Right renal cortex interstitium (tissue), 3 donors: ENCODE results near the gene ABAT. TPM values are rescaled to one million over a fixed set of nuclear protein-coding genes. Genes with fewer than 3 reads are reported as not detected.

ENCODE experiments used
- DNase-seq, 3 donors: peaks; one replicate each; pipeline ENCODE4 v3.0.0-alpha.2; 2013; ENCODE audit warnings: low read depth in 3 of 3, low spot score in 2 of 3
- polyA plus RNA-seq, 3 donors: library from polyadenylated mRNA; unstranded; fragments of 120-200 nt; gene quantifications; one replicate each; pipeline ENCODE4 v1.2.1, GENCODE V29; 2013; ENCODE audit not compliant: insufficient read length in 3 of 3

Gene ABAT
- polyA plus RNA-seq, 3 donors = 55.4 to 75.3 (median 69.7) TPM

GRCh38 chr16:8714807-8715206 is 40.4 kb downstream of the ABAT start:
- DNase-seq = no peak

- DNase-seq = no peak
Measured at GRCh38 chr16:8716052-8716451, 41.6 kb downstream of the ABAT start.

DNA sequence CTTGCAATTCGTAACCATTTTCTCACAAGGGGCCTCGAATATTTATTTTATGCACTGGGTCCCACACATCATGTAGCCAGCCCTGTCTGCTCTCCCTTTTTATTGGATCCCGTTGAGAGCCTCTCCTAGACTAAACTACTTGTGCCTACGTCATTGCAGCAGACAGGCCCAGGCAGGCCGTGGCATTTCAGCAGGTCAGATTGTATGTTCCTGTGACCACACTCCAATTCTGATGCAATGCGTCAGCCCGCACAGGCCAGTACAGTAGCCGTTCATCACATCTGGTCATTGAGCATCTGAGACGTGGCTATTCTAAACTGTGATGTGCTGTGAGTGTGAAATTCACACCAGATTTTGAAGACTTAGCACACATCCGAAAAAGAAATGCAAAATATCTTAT is 42.2 kb downstream of the ABAT start:
- DNase-seq = no peak

- no peak for DNase-seq
Measured at GRCh38 chr16:8717469-8717868, 43.1 kb downstream of the ABAT start.

- no peak for DNase-seq
Measured at GRCh38 chr16:8717892-8718415, 43.5 kb downstream of the ABAT start.

- no peak for DNase-seq
Measured at GRCh38 chr16:8718851-8719680, 44.6 kb downstream of the ABAT start.

- DNase-seq = peak; percentile 45 to 71 (median 60)
Measured at GRCh38 chr16:8720080-8720966, 45.9 kb downstream of the ABAT start.

- DNase-seq = no peak
Measured at GRCh38 chr16:8720967-8721308, 46.5 kb downstream of the ABAT start.

DNA sequence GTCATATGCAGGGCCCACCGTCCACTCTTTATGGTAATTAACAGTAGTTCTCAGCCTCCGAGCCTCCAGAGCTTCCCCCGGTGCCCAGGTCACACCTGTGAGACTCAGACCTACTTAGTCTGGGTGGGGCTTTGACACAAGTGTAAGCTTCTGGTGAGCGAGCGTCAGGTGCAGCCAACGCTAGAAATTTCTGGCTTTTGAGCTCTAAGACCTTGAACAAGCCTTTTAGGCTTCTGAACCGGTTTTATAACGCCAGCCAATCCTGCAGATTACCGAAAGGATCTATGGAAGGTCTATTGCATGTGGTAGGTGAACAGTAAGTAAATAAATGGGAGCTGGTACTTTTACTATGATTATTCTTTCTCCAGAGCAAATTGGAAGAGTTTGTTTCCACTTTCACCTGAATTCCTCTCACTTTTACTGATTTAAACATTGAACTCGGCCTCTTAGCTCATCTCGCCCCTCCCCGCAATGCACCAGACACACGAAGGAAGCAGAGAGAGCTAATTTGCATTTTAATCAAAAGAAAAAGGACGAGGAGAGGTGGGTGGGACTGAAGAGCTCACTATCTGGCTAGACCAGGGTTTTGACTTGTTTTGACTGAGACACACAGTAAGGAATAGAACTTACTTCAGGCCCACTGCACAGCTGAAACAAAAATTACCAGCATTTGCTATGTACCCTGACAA is 47.1 kb downstream of the ABAT start:
- no peak for DNase-seq

DNA sequence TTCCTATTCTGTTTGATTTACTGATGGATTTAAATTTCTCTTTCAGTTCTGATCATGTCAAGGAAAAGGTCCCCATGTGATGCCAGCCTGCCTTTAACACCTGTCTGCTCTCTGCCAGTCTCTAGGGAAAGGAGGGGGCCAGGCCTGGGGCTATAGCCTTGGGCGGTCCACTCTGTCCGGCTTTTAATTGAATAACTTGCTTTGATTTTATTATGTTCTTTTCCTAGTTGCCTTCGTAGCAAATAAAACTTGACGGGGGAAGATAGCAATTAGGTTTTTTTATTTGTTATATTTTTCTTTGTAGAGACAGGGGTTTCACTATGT is 47.6 kb downstream of the ABAT start:
- no peak for DNase-seq

DNA sequence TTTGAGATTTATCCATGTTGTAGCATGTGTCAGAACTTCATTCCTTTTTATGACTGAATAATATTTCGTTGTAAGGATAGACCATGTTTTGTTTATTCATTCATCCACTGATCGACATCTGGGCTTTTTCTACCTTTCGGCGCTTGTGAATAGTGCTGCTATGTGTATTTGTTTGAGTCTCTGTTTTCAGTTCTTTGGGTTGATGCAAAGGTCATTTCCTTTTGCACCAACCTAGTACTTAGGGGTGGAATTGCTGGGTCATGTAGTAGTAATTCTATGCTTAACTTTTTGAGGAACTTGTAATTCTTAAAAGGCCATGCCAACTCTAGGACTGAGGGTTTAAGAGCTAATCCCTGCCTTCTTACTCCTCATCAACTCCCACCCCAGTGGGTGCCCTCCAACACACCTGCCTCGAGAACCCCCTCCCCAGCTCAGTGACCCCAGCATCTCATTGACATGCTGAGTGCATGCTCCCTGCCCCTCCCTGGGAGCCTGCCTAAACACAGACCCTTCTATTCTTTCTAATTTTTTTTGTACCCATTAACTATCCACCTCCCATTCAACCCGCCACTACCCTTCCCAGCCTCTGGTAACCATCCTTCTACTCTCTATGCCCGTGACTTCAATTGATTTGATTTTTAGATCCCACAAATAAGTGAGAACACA is 51.2 kb downstream of the ABAT start:
- no peak for DNase-seq

DNA sequence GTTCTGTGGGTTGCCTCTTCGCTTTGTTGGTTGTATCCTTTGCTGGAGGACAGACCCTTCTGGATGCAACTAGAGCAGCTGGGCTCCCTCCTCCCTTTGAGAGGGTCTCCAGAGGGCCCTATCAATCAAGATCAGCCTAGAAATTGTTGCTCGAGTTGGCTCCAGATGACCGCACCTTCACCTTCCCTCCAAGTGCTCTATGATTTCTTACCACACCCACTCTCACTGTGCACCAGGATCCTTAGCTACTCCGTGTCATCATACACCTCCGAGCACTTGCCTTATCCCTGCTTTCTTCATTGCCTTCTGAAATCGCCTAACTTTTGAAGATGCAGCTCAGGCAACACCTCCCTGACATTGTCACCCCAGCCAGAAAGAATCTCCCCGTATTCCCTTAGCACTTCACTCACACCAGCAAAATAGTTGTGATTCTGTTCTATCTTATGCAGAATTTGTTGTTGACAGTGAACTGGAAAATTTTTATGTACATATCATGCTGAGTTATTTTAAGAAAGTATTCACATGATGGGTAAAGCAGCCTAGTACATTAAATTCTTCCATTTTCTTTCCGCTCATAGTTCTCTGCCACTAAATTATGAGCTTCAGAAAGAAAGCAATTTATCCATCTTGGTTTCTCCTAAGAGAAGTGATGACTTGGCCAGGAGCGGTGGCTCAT is 52.9 kb downstream of the ABAT start:
- DNase-seq = no peak

DNA sequence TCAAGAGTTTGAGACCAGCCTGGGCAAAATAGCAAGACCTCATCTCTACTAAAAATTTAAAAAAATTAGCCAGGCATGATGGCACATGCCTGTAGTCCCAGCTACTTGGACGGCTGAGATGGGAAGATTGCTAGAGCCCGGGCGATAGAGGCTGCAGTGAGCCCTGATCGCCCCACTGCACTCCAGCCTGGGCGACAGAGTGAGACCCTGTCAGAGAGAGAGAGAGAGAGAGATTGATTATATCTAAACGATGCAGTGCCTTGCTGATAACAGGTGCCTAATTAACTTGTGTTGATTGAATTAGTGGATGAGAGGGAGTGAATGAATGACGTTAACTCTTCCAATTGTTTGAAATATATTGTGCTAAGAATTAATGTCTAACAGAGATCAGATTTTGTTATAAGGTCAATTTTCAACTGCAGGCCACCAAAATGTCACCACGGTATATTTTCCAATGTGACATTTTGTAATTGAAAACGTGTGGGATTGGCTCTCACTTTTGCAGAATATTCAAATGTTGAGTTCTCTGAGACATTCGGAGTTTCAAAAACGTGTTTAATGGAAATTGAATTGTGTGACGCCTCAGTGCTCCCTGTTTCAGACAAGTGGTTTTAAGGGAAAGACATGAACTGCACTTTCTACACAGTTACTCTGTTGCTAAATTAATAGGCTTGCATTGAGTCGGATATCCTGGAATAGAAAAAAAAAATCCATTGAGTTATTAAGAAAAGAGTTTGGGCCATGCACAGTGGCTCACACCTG is 53.6 kb downstream of the ABAT start:
- DNase-seq = no peak

DNA sequence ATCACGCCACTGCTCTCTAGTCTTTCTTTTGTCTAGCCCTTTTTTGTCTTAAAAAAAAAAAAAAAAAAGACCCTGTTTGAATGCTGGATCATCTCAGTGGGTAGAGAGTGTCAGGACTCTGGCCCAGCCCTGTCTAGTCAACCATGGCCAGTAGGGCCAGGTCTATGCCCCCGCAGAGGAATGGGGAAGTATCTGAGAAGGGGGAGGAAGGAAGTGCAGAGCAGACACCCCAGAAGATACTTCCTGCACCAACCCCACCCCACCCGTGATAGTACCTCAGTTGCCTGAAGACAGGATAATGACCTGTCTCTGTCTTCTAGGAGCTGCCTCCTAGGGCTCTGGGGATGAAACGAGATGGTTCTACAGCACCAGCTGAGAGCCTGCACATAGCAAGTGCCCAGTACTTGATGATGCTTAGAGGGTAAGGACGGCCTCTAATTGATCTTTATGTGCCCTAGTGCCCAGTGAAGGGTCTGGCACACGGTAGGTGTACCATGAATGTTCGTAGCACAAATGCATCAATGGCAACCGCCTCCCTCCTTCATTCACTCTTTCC is 55.4 kb downstream of the ABAT start:
- no peak for DNase-seq

GRCh38 chr16:8730335-8730915 is 56.0 kb downstream of the ABAT start:
- no peak for DNase-seq

- DNase-seq = no peak
Measured at GRCh38 chr16:8733849-8734540, 59.6 kb downstream of the ABAT start.

DNA sequence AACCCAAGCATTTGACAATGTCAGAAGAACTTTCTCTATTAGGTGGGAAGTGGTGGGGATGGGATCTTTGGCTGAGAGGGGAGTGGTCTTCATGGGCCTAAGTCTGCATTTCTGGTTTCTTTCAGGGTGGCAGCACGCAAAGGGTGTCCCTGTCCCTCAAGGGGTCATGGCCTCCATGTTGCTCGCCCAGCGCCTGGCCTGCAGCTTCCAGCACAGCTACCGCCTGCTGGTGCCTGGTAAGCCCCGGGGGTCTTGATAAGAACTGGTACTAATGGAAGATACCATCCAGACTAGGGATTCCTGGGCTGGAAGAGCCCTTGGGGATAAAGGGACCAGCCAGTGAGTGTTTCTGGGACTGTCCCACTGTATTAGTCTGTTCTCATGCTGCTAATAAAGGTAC is 61.2 kb downstream of the ABAT start:
- DNase-seq = no peak

- DNase-seq = no peak
Measured at GRCh38 chr16:8736123-8736668, 61.8 kb downstream of the ABAT start.
